OCI-LY1 (cell line): ENCODE results near the gene LPCAT3.

ENCODE experiments used
- CTCF ChIP-seq: fragments of 200-600 bp; sonication (generic), shearing (Covaris generic); IDR thresholded peaks from 2 replicates; pipeline ENCODE4 v1.5.1; 2017; ENCODE audit warnings: mild to moderate bottlenecking, antibody characterized with exemption, low read length, moderate library complexity, mixed read lengths
- EZH2 ChIP-seq: fragments of 200-600 bp; sonication (generic), shearing (Covaris generic); IDR thresholded peaks from 2 replicates; pipeline ENCODE4 v1.8.0; 2017; ENCODE audit warnings: borderline replicate concordance, mixed run types, mild to moderate bottlenecking, antibody characterized with exemption, low read length, moderate library complexity, mixed read lengths

- no peak for TF ChIP-seq CTCF
- no peak for TF ChIP-seq EZH2
Measured at GRCh38 chr12:7039403-7039802, 21.1 kb upstream of the LPCAT3 start.
